Ecto neural progenitor cell (in vitro differentiated cells): ENCODE results near the gene SLCO4A1.
"Not testable (repeated sequence)": the region's sequence is repeated elsewhere in the genome, so short reads cannot be mapped to it uniquely, and the experiment has no call there.

Experiments used
- DNase-seq: peaks from one replicate; pipeline ENCODE4 v3.0.0-alpha.2; 2018; ENCODE audit warnings: low spot score

Gene SLCO4A1

DNA sequence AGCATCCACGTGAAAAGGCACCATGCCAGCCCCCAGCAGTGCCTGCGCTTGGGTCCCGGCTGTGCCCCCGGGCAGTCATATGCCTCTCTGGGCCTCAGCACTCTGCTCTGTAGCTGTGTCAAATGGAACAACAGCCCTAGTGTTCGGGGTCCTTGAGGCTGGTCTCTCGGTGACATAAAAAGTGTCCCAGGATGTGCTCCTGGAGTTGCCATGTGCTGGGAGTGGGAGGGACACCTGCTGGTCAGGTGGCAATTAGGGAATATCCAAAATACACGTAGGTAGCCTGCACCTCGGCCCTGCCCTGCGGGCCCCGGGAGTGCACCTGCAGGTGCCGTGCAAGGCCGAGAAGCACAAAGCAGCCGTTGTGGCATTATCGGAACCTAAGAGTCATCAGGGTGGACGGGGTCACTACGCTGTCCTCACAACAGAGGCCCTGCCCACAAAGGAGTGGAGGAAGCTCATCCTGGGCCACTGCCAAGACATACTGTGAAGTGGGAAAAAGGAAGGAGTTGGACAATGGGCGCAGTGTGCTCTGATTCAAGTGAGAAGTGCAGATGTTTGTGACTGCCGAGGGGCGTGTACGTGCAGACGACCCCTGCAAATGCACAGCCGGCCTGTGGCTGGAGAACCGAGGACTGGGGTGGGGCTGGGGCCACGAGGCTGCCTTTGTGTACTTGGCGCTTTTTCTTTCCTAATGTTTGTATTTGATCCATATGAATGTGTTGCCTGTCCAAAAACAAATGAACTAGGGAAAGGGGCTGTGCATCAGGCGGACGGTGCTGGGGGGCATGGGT, 24.6 kb downstream of the SLCO4A1 start:
- no peak for DNase-seq

DNA sequence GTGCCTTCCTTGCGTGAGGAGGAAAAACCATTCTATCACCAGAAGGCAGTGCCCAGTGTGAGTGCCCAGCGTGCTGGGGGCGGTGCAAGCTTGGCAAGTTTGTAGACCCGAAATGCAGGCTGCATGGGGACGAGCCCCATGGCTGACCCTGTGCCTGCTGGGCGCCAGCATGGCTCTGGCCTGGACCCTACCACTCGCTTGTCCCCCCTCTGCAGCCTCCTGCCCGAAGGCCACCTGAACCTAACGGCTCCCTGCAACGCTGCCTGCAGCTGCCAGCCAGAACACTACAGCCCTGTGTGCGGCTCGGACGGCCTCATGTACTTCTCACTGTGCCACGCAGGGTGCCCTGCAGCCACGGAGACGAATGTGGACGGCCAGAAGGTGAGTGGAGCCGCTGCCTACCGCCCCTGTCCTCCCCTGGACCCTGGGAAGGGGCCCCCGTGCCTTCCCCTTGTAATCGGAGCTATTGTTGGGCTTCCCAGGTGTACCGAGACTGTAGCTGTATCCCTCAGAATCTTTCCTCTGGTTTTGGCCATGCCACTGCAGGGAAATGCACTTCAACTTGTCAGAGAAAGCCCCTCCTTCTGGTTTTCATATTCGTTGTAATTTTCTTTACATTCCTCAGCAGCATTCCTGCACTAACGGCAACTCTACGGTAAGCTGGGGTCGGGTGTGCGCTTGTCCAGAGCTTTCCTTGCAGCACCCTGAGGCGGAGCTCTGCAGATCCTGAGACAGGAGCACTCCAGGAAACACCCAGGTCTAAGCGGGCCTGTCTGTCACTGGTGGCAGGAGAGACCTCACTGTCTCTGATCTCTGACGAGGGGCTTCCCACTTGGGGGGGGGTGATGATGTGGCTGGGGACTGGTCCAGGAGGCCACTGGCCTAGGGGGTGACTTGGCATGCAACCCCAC, 25.5 kb downstream of the SLCO4A1 start:
- no peak for DNase-seq

DNA sequence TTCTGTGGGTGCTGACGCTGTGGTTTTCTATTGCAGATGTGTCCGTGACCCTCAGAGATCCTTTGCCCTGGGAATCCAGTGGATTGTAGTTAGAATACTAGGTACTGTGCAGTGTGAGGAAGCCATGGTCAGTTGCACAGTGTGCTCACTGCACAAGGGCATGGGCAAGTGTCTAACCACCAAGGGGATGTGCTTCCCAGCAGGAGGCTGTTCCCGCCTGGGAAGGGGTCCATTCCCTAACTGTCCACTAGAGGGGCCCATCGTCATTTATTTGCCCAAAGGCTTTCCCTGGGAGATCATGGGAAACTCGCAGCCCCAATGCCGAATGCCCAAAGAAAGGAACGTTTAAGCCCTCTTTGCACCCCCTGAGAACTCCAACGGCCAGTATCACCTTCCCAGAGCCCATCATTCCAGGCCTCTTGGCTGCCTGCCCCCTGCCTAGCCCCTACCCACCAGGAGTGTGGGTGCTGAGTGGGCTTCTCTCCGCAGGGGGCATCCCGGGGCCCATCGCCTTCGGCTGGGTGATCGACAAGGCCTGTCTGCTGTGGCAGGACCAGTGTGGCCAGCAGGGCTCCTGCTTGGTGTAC, 26.2 kb downstream of the SLCO4A1 start:
- DNase-seq = peak; percentile 84

DNA sequence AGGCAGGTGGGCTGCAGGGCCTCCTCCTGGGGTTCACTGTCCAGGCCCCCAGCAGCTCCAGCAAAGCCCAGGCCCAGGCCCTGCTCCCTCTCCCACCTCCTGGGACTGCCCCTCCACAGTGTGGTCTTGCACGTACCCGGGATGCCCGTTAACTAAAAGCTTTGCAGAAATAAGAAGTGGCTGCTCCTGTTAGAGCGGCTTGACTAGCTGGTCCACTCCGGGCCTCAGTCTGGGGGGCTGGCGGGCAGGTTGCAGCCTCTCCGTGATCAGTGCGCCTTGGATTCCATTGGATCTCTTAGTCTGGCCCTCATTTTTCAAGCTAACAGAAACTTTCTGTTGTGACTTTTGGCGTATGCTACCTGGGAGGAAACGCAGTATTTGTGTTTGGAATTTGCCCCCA, 26.9 kb downstream of the SLCO4A1 start:
- no peak for DNase-seq

DNA sequence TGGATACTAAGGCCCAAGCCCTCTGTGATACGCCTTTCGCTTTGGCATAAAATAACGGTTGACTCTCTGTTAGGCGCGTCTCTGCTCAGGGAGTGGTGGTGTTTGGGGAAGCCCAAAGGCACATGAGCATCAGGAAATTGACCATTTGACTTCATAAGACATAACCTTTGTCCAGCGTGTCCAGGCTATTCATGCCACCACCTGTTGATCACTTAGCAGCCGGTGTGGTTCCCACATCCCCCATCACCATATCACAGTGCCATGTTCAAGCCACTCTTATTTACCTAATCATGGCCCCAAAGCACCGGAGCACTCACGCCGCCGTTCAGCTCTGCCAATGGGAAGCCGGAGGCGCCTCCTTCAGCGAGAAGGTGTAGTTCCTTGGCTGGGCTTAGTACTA, 27.9 kb downstream of the SLCO4A1 start:
- DNase-seq = no peak

DNA sequence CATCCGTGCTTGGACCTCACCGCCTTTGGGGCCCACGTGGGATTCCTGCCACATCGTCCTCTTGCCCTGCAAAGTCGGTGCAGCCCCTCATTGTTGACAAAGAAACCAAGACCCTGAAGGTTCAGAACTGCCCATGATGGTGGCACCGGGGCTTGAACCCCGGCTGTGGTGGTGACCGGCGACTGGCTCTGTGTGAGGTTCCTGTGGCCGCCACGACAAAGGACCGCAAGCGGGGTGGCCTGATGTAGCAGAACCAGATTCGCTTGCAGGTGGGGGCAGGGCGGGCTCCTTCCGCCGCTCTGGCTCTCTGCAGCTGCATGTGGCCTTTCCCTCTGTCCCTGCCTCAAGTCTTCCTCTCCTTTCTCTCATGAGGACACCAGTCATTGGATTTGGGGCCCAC, 28.7 kb downstream of the SLCO4A1 start:
- no peak for DNase-seq

DNA sequence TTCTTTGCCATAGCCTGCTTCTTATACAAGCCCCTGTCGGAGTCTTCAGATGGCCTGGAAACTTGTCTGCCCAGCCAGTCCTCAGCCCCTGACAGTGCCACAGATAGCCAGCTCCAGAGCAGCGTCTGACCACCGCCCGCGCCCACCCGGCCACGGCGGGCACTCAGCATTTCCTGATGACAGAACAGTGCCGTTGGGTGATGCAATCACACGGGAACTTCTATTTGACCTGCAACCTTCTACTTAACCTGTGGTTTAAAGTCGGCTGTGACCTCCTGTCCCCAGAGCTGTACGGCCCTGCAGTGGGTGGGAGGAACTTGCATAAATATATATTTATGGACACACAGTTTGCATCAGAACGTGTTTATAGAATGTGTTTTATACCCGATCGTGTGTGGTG, 29.5 kb downstream of the SLCO4A1 start:
- no peak for DNase-seq

DNA sequence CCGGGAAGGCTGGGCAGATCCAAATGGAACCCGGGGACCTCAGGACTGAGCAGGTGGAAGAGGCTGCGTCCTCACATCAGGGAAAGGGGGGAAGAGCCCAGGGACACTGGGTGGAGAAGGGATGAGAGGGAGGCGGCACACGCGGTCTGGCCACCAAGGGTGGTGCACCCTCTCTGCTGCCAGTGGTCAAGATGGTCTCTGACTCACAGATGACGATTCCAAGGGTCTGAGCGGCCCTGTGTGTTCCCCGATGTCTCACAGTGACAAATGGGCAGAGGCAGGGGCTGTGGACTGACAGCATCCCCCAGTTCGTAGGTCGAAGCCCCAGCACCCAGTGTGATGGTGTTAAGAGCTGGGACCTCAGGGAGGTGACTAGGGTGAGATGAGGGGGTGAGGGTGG, 32.1 kb downstream of the SLCO4A1 start:
- no peak for DNase-seq

DNA sequence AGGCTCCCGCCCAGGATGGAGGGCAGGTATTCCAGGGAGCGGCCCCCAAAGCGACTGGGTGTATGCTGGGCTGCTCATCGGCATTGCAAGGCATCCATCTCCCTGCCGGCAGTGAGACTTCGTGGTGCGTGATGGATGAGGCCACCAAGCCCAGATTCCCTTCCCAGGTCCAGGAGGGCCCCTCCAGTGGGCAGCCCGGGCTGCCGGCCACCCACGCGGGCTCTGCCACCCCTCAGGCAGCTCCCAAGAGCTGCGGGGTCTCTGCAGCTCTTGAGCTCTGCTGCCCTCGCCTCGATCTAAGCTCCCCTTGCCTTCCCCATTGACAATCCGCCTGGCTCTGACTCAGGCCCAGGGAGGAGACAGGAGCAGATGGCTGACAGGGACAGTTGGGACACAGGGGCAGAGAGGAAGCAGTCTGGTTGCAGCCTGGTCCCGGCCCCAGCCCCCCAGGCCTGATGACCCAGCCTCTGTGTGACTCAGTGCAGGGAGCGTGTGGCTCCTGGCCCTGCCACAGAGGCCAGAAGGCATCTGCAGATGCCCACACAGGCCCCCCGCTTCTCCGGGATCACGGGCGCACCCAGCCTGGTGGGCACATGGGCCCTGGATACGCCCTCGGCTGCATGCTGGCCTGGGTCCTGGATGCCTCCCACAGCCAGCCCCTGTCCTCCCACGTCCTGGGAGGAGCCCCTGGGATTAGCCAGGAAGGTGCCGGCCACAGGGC, 33.0 kb downstream of the SLCO4A1 start:
- no peak for DNase-seq

DNA sequence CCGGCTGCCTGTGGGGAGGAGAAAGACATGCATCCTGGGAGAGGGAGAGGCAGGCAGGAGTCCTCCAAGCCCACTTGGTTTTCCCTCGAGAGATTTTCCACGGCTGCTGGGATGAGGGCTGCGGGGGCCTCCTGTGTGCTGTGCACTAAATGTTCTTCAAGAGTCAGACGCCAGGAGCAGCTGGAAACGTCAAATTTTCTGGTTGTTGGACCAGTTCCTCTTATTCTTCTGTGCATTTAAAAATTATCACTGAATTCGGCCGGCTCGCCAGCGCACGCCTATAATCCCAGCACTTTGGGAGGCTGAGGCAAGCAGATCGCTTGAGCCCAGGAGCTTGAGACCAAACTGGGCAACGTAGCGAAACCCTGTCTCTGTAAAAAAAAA, 33.6 kb downstream of the SLCO4A1 start:
- no peak for DNase-seq

DNA sequence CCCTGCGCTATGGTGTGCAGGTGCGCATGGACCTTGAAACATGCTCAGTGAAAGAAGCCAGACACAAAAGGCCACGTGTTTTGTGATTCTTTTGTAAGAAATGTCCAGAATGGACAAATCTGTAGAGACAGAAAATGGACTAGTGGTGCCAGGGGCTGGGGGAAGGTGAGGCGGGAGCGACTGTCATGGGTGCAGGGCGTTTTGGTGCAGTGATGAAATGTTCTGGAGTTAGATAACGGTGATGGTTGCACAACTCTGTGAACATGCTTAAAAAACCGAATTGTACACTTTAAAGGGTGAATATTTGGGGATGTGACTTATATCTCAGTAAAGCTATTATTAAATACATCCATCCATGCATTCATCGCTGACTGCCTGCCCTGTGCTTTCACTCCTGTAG, 34.7 kb downstream of the SLCO4A1 start:
- no peak for DNase-seq

DNA sequence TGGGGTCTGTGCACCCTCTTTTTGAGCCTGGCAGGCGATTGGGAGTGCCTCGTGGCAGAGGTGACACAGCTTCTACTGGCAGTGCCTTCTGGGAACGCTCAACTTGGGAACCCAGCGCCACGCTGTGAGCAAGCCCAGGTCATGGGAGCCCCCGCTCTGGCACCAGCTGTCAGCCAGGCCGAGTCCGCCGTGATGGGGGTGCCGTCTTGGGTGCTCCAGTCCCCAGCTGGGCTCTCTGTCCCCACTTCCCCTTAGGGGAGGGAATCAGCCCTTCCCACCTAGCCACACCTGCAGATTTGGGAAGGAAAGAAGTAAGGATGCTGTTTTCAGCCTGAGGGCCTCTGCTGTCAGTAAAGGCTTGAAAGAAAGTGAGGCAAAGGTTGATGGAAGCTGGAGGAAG, 35.4 kb downstream of the SLCO4A1 start:
- DNase-seq = no peak

DNA sequence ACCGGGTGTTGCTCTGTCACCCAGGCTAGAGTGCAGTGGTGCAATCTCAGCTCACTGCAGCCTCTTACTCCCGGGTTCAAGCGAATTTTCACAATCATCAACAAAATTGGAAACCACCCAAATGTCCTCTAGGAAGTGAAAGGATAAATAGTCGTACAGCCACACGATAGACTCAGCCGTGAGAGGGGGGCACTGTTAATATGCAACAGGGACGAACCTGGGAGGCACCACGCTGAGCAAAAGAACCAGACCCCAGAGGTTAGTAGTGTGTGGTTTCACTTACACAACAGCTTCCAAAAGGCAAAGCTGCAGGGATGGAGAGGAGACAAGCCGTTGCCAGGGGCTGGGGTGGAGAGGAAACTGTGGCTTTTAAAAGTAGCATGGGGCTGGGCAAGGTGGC, 36.2 kb downstream of the SLCO4A1 start:
- DNase-seq = no peak

DNA sequence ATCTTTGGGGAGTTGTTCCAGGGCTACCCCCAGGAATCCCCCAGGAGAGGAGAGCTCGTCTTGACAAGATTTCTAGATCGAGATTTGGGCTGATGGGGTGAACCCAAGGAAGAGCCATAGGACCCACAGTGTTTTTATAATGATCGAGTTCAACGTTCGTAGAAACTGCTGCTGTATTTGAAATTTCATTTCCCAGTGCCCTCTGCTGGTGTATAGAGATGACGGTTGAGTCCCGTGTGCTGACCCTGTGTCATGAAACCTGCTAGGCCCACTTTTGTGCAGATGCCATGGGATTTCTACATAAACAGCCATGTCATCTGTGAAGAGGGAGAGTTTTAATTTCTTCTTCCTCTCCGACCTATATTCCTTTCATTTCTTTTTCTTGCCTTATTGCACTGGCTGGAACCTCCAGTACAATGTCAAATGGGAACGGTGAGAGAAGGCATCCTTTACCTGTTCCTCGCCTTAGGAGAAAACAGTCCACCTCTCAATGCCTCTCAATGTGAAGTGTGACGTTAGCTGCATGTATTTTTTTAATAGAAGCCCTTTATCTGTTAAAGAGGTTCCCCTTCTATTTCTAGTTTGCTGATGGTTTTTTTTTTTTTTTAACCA, 37.8 kb downstream of the SLCO4A1 start:
- DNase-seq = no peak

DNA sequence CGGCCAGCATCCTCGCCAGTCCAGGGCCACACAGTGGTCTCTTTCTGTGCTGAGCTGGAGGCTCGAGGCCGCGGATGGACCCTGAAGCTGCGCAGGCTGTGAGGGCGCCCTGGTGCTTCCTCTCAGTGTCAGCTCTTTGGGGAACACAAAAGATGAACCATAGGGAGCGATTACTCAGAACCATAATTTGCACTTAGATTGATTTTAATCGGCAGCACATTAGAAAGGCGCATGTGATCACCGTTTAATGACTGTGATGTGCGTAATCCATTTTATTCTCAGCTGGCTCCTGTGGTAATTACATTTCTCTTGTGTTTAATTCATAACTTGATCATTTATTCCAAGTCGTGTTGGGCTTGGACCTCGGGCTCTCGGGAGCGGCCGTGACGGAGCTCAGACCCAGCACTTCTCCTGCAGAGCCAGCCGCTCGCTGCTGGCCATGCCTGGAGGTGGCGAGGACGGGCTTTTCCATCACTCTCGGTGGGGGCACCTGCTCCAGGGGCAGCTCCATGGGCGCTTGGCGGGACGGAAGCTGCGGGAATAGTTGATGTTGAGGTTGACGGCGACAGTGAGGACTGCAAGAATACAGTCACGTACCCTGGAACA, 40.7 kb downstream of the SLCO4A1 start:
- no peak for DNase-seq

DNA sequence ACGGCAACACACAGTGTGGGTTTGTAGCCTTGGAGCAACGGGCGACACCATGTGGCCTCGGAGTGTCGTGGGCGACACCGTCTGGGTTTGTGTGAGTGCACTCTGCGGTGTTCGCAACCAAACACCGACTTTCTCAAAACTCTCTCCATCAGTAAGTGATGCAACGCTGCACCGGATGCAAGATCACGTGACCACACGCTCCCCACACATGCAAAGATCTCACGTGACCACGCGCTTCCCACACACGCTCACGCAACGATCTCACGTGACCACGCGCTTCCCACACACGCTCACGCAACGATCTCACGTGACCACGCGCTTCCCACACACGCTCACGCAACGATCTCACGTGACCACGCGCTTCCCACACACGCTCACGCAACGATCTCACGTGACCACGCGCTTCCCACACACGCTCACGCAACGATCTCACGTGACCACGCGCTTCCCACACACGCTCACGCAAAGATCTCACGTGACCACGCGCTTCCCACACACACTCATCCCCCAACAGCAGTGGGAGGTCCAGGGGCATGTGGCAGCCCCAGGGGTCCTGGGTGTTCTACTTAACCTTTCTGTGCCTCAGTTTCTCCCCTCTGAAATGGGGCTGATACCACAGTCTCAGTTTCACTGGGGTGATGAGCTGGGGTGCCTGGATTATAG, 41.5 kb downstream of the SLCO4A1 start:
- DNase-seq = not testable (repeated sequence)

DNA sequence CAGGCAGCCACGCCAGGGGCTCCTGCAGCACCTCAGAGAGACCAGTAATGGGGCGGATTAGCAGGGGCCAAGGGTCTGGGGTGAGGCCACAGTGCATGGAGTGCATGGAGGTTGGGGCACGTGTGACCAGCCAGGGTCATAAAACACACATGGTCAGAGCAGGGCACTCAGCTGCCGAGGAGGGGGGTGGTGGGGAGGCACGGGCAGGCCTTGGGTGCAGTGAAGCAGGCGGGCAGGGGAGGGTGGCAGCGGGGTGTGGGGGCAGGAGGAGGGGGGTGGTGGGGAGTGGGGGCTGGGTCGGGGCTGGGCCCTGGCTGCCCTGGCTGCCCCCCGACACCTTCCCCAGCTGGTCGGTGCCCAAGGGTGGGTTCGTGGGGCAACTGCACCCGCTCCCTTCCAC, 42.7 kb downstream of the SLCO4A1 start:
- DNase-seq = no peak

DNA sequence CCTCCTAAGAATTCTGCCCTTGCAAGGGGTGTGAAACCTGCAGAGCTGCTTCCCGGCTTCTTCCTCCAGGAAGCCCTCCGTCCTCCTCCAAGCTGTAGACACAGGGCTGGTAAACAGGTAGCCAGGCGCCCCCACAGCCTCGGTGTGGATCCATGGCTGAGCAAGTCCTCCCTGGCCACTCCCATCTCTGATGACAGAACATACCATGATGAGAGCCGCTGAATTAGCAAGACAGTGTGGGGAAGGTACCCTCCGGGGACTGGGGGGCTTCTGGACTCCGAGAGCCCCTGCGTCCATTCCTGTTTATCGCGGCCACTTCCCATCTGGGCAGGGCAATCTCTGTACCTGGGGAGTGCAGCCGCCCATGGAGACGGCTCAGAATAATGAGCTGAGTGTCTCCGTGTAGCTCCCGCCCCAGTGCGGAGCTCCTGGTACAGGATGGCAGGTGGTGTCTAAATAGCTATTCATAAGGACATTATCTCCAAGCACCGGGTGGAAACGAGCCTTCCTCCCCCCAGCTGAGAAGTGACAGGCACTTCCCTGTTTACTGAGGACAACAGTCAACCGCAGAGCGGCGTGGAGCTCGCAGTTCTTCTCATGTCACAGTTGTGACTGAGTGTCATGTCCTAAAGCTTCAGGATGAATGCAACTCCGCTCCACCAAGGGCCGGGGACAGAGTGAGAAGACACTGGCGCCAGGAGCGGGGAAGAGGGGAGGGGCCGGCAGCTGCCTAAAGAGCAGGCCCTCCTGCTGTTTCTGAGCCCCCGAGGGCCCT, 43.7 kb downstream of the SLCO4A1 start:
- DNase-seq = peak; percentile 64

DNA sequence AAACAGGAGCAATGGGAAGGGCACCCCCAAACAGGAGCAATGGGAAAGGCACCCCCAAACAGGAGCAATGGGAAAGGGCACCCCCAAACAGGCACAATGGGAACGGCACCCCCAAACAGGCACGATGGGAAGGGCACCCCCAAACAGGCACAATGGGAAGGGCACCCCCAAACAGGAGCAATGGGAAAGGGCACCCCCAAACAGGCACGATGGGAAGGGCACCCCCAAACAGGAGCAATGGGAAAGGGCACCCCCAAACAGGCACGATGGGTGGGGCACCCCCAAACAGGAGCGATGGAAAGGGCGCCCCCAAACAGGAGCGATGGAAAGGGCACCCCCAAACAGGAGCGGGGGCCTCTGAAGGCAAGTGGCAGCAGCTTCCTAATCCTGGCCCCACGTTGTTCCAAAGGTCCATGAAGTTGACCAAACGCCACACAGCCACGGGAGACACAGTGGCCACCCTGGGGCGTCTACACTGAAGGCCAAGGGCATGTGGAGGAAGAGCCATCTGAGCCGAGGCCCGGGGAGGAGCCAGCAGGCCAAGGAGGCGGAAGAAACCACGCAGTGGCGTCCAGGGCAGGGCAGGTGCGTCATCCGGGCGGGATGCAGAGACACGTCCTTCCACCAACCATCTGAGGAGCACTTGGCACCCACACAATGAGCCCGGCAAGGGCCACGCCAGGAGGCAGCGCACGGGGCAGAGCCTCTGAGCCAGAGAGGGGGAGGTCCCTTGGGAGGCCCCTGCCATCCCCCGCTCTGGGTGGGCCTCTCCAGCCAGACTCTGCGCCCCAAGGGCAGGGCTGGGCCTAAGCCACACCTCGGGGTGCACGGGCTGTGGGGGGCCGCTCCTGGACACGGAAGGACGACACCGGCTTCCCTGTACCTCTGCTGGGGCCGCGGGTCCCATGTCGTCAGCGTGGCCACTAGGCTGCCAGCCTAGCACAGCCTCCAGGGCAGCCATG, 44.8 kb downstream of the SLCO4A1 start:
- no peak for DNase-seq
